Upper lobe of left lung (tissue), 4 donors: ENCODE data around the gene PREB.

Source experiments
- POLR2AphosphoS5 ChIP-seq, 2 donors: sonication (generic); formaldehyde crosslinking; IDR thresholded peaks; one replicate each; pipeline ENCODE4 v1.5.1; 2017; ENCODE audit warnings: antibody characterized with exemption in 2 of 2
- TF ChIP-seq, protein P1 (sequence below), 6 experiments: fragments of 450-650 bp in 4 of 6; fragments of 200-600 bp in 2 of 6; sonication (generic) in 2 of 6; IDR thresholded peaks; one replicate each; pipeline ENCODE4 v1.5.1; 2016 to 2019; ENCODE audit warnings: antibody characterized with exemption in 6 of 6

DNA sequence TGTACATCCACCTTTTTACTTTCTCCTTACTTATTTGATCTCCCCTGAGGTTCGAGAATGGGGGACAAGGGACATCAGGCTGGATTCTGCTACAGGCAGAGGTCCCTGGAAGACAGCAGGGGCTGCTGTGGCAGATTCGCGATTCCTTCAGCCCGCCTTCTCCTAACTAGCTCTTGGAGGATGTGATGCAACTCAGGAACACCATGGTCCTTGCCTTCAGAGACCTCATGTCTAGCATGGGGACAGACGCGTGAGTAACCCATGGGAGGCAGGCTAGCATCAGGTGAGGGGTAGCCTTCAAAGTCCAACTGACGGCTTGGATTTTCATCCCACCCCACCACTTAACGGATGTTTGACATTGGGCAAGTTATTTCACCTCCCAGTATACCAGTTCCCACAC, 13.5 kb upstream of the PREB start:
- TF ChIP-seq, protein P1, sequence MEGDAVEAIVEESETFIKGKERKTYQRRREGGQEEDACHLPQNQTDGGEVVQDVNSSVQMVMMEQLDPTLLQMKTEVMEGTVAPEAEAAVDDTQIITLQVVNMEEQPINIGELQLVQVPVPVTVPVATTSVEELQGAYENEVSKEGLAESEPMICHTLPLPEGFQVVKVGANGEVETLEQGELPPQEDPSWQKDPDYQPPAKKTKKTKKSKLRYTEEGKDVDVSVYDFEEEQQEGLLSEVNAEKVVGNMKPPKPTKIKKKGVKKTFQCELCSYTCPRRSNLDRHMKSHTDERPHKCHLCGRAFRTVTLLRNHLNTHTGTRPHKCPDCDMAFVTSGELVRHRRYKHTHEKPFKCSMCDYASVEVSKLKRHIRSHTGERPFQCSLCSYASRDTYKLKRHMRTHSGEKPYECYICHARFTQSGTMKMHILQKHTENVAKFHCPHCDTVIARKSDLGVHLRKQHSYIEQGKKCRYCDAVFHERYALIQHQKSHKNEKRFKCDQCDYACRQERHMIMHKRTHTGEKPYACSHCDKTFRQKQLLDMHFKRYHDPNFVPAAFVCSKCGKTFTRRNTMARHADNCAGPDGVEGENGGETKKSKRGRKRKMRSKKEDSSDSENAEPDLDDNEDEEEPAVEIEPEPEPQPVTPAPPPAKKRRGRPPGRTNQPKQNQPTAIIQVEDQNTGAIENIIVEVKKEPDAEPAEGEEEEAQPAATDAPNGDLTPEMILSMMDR (IDR thresholded peaks at IDR 0.05) = no peak
- no peak for TF ChIP-seq POLR2AphosphoS5 (IDR thresholded peaks at IDR 0.05)
